T-cell (primary cell): ENCODE measurements around the gene OIP5. TPM values are rescaled to one million over a fixed set of nuclear protein-coding genes. Genes with fewer than 3 reads are reported as not detected.
A peak's percentile ranks its signal among the peaks of the same experiment; 100 is the strongest.
"Not testable (repeated sequence)": the region's sequence is repeated elsewhere in the genome, so short reads cannot be mapped to it uniquely, and the experiment has no call there.

ENCODE experiments used
- ATAC-seq, 4 experiments: fragments of 200-7000 bp in 3 of 4; fragments of 150-1000 bp in 1 of 4; cut with Tn5 transposase; replicated peaks in 1 of 4; 1 replicate in 3 of 4; 2 replicates in 1 of 4; pipeline ENCODE4 v1.10.0; 2021; ENCODE audit warnings: moderate library complexity in 3 of 4, mild to moderate bottlenecking in 2 of 4, moderate number of reproducible peaks in 1 of 4
- CTCF ChIA-PET, 2 donors: fragments of 300-600 bp; sonication (Branson Sonifier 250); formaldehyde crosslinking; loops; one replicate each; lab custom pipeline; 2022; ENCODE audit warnings: antibody characterized with exemption in 2 of 2; lab: Charles Lee
- POLR2A ChIA-PET, 2 donors: fragments of 300-600 bp; sonication (Branson Sonifier 250); formaldehyde crosslinking; loops; one replicate each; lab custom pipeline; 2022; ENCODE audit warnings: antibody characterized with exemption in 2 of 2; lab: Charles Lee
- DNase-seq, 35 experiments: peaks; one replicate each; pipeline versions ENCODE4 v3.0.0 to v3.0.0-alpha.2; 2013 to 2023
- H3K27ac ChIP-seq: one replicate; pipeline ENCODE4 v1.5.1; 2013; ENCODE audit warnings: low read length
- H3K27me3 ChIP-seq, 2 experiments: replicated peaks in 1 of 2; 1 replicate in 1 of 2; 2 replicates in 1 of 2; pipeline versions ENCODE4 v1.6.1 to v1.7.0; 2013; ENCODE audit warnings: low read length in 1 of 2, mixed read lengths in 1 of 2; ENCODE audit not compliant: control insufficient read depth in 2 of 2, insufficient read depth in 2 of 2; ENCODE audit errors: extremely low read depth in 1 of 2
- H3K36me3 ChIP-seq, 2 donors: 1 replicate in 1 of 2; 2 replicates in 1 of 2; pipeline versions ENCODE4 v1.6.1 to v1.7.0; 2013; ENCODE audit warnings: low read length in 1 of 2; ENCODE audit not compliant: control insufficient read depth in 2 of 2, insufficient read depth in 1 of 2; ENCODE audit errors: extremely low read depth in 1 of 2
- H3K4me1 ChIP-seq, 2 experiments: 1 replicate in 1 of 2; 2 replicates in 1 of 2; pipeline versions ENCODE4 v1.6.1 to v1.7.0; 2013; ENCODE audit warnings: low read length in 2 of 2, mixed read lengths in 1 of 2; ENCODE audit not compliant: insufficient read depth in 2 of 2, control insufficient read depth in 1 of 2; ENCODE audit errors: extremely low read depth in 1 of 2
- H3K4me3 ChIP-seq, 2 donors: 1 replicate in 1 of 2; 2 replicates in 1 of 2; pipeline versions ENCODE4 v1.5.1 to v1.7.0; 2013; ENCODE audit warnings: mild to moderate bottlenecking in 2 of 2, low read length in 1 of 2, moderate library complexity in 1 of 2; ENCODE audit not compliant: control insufficient read depth in 1 of 2; ENCODE audit errors: extremely low read depth in 1 of 2
- H3K9me3 ChIP-seq: 2 replicates; pipeline ENCODE4 v1.7.0; 2013
- H3K27ac Mint-ChIP-seq, 2 donors: one replicate each; pipeline ENCODE4 v1.8.0; 2020 to 2021; ENCODE audit warnings: mild to moderate bottlenecking in 2 of 2, mixed read lengths in 2 of 2
- H3K27me3 Mint-ChIP-seq, 2 donors: one replicate each; pipeline ENCODE4 v1.8.0; 2021 to 2022; ENCODE audit warnings: mixed read lengths in 2 of 2
- H3K36me3 Mint-ChIP-seq: one replicate; pipeline ENCODE4 v1.8.0; 2021; ENCODE audit warnings: mixed read lengths
- H3K4me1 Mint-ChIP-seq, 3 donors: one replicate each; pipeline ENCODE4 v1.8.0; 2020 to 2022; ENCODE audit warnings: mixed read lengths in 3 of 3, mild to moderate bottlenecking in 1 of 3
- H3K4me3 Mint-ChIP-seq, 3 donors: one replicate each; pipeline ENCODE4 v1.8.0; 2020 to 2022; ENCODE audit warnings: mild to moderate bottlenecking in 3 of 3, mixed read lengths in 3 of 3, moderate library complexity in 3 of 3
- H3K9me3 Mint-ChIP-seq, 3 donors: one replicate each; pipeline ENCODE4 v1.8.0; 2020 to 2022; ENCODE audit warnings: mixed read lengths in 3 of 3
- WGBS: methylation state at CpG from one replicate; pipeline ENCODE4 v1.1.5; 2013; ENCODE audit warnings: missing lambda C conversion rate; ENCODE audit not compliant: insufficient coverage; 5-methylcytosine and 5-hydroxymethylcytosine counted together
- total RNA-seq, 35 experiments: library from RNA in 6 of 35; stranded (reverse) in 6 of 35; fragments of 120-200 nt in 1 of 35; gene quantifications; one replicate each; pipeline versions ENCODE4 v1.2.1 to v1.2.4 and lab custom pipeline; 2013 to 2026

The OIP5 gene
- total RNA-seq, 5 donors from 2014 or later (not counting 1 experiment from before 2014, with no cell fraction given), result 0.58 to 0.82 (median 0.70) TPM; not detected in 2

DNA sequence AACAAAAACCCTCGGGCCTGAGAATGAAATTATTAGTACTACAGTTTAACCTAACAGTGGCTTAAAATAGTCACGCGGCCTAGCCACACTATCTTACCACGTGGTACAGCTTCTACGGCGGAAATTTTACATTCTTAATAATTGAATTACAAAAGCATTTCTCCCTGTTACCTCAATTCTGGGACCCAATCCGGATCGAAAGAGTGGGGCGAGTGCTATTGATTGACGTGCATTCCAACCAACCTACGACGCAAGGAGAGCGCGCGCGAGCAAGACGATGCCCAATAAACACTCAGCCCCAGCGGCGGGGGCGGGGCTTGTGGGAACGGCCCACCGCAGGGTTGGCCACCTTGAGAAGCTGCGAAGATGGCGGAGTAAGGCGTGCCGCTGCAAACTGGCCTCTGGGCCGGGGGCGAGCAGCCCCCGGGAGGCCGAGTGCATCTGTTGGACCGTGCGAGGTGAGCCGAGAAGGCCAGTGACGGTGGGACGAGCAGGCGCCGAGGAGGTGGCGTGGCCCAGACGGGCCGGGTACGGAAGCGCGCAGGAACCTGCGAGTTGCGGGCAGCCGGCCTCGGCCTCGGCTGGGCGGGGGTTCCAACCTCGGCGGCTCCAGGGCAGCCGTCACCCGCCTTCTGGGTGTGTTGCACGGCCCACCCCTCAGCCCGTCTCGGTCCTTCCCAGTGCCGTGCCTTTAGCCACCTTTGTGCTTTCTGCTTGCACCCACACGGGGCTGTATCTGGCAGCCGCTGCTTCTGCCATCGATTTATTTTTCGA, 48.6 kb downstream of the OIP5 start:
- ChIA-PET CTCF (interaction anchor here in 1 of 2 donors (1.4 kb wide), 1 partner anchor 53 kb away, joined by 4 read pairs; the partner anchor contains the start of gene CHP1), POLR2A (interaction anchor here (0.6 to 0.7 kb wide), 2 partner anchors 766 to 1838 kb away, joined by 3 read pairs; no protein-coding TSS in a partner anchor)
- H3K36me3 ChIP-seq, result peaks cover 6 to 38% of the 10 kb centered on the region in 2 donors
- H3K27ac ChIP-seq, result peak overlapping the region; percentile 82
- H3K27me3 ChIP-seq, result no peaks in the 10 kb centered on the region
- peak overlapping the region; percentile 79 to 94 for H3K4me3 ChIP-seq
- H3K27ac Mint-ChIP-seq, result peak overlapping the region; percentile 96 to 98
- H3K36me3 Mint-ChIP-seq, result peaks cover 35% of the 10 kb centered on the region
- DNase-seq (peak; percentile 92 to 100 (median 97)), ATAC-seq (peak; percentile 97 to 99 (median 98))
- peaks cover 47 to 51% (median 49%) of the 10 kb centered on the region in 3 donors for H3K4me1 Mint-ChIP-seq
- no peaks in the 10 kb centered on the region for H3K9me3 ChIP-seq
- WGBS, result under 1% methylated on average over 48 of the region's 61 CpGs
- peaks cover 6 to 31% of the 10 kb centered on the region in 2 experiments for H3K4me1 ChIP-seq
- no peaks in the 10 kb centered on the region for H3K27me3 Mint-ChIP-seq
- H3K4me3 Mint-ChIP-seq, result peak overlapping the region; percentile 98 to 99 (median 99)
- no peaks in the 10 kb centered on the region for H3K9me3 Mint-ChIP-seq

DNA sequence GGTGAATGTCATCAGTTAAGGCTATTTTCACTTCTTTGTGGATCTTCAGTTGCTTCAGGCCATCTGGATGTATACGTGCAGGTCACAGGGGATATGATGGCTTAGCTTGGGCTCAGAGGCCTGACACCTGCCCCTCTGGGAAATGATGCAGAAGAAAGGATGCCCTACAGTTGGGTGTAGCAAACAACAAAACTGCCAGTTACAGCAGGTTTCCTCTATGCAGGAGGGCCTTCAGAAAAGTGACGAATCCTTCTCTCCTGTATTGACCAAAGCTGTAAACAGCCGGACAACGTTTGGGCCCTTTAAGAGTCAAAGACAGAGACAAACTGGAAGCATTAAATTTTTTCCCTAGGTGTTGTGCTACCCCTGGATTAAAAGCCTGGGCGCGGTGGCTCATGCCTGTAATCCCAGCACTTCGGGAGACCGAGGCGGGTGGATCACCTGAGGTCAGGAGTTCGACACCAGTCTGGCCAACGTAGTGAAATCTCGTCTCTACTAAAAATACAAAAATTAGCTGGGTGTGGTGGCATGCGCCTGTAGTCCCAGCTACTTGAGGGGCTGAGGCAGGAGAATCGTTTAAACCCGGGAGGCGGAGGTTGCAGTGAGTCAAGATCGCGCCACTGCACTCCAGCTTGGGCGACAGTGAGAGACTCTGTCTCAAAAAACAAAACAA, 49.3 kb downstream of the OIP5 start:
- H3K36me3 ChIP-seq, result peaks cover 6 to 33% of the 10 kb centered on the region in 2 donors
- H3K4me3 ChIP-seq, result peak overlapping the region; percentile 79 to 94
- not testable (repeated sequence) for H3K9me3 ChIP-seq, ATAC-seq, H3K27me3 Mint-ChIP-seq, H3K27me3 ChIP-seq, H3K9me3 Mint-ChIP-seq
- peak overlapping the region; percentile 98 to 99 (median 99) for H3K4me3 Mint-ChIP-seq
- H3K4me1 Mint-ChIP-seq, result peaks cover 39 to 47% (median 42%) of the 10 kb centered on the region in 3 donors
- H3K27ac Mint-ChIP-seq, result peak overlapping the region; percentile 94 to 98
- DNase-seq, result peak in 1 of 35 experiments; percentile 4
- peaks cover 34% of the 10 kb centered on the region for H3K36me3 Mint-ChIP-seq
- peak overlapping the region; percentile 82 for H3K27ac ChIP-seq
- peaks cover 6 to 28% of the 10 kb centered on the region in 2 experiments for H3K4me1 ChIP-seq
- 100% methylated on average over 1 of the region's 19 CpGs for WGBS
- POLR2A ChIA-PET, result interaction anchor here (0.6 to 0.7 kb wide), 2 partner anchors 765 to 1838 kb away, joined by 3 read pairs; no protein-coding TSS in a partner anchor
- CTCF ChIA-PET, result interaction anchor here in 1 of 2 donors (1.4 kb wide), 1 partner anchor 52 kb away, joined by 4 read pairs; the partner anchor contains the start of gene CHP1

DNA sequence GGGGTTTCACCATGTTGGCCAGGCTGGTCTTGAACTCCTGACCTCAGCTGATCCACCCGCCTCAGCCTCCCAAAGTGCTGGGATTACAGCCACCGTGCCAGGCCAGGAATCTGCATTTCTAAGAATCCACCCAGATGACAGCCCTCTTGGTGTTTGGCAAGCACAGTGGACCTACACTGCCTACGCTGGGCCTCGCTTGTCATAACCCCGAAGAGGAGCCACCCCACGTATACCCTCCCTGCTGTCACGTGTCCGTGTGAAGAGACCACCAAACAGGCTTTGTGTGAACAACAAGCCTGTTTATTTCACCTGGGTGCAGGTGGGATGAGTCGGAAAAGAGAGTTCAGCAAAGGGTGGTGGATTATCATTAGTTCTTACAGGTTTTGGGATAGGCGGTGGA, 50.0 kb downstream of the OIP5 start:
- DNase-seq, H3K27me3 ChIP-seq, H3K9me3 Mint-ChIP-seq, H3K27ac ChIP-seq, H3K27me3 Mint-ChIP-seq, H3K9me3 ChIP-seq, POLR2A ChIA-PET, ATAC-seq, H3K4me3 ChIP-seq: not testable (repeated sequence)
- peak overlapping the region; percentile 94 to 98 for H3K27ac Mint-ChIP-seq
- peaks cover 6 to 21% of the 10 kb centered on the region in 2 experiments for H3K4me1 ChIP-seq
- CTCF ChIA-PET, result interaction anchor here in 1 of 2 donors (1.4 kb wide), 1 partner anchor 51 kb away, joined by 4 read pairs; the partner anchor contains the start of gene CHP1
- peaks cover 36 to 45% (median 39%) of the 10 kb centered on the region in 3 donors for H3K4me1 Mint-ChIP-seq
- H3K4me3 Mint-ChIP-seq, result peak overlapping the region; percentile 98 to 99 (median 99)
- peaks cover 6 to 26% of the 10 kb centered on the region in 2 donors for H3K36me3 ChIP-seq
- 100% methylated on average over 6 of the region's 10 CpGs for WGBS
- peaks cover 32% of the 10 kb centered on the region for H3K36me3 Mint-ChIP-seq

DNA sequence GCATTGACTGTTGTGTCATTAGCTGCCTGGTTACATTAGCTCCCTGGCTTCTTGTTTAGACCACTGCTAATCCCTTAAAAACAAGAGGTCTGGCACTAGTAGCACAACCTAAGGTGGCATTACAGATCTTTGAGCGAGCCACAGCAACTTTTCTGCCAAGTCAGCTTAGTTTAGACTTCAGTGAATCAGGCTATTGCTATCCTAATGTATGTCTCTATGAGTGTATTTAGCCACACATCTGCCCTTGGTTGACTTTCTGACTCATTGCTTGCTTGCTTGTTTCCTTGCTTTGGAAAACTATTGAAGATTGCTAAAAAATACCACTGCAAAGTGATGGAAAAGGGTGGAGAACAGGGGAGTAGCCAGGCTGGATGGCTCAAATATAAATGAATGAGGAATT, 51.2 kb downstream of the OIP5 start:
- peaks cover 27% of the 10 kb centered on the region for H3K36me3 Mint-ChIP-seq
- H3K4me1 ChIP-seq, result peaks cover 6 to 15% of the 10 kb centered on the region in 2 experiments
- H3K4me3 Mint-ChIP-seq, result no peak overlapping the region
- H3K27me3 ChIP-seq, result no peaks in the 10 kb centered on the region
- no peaks in the 10 kb centered on the region for H3K9me3 ChIP-seq
- H3K27ac ChIP-seq, result no peak overlapping the region
- H3K27me3 Mint-ChIP-seq, result no peaks in the 10 kb centered on the region
- no peak for ATAC-seq
- 100% methylated on average over 1 of the region's 1 CpG for WGBS
- H3K4me3 ChIP-seq, result no peak overlapping the region
- ChIA-PET CTCF (no interaction called here), POLR2A (interaction anchor here in 1 of 2 donors (0.6 kb wide), 1 partner anchor 191 kb away, joined by 3 read pairs; no protein-coding TSS in a partner anchor)
- peaks cover 25 to 33% (median 29%) of the 10 kb centered on the region in 3 donors for H3K4me1 Mint-ChIP-seq
- H3K9me3 Mint-ChIP-seq, result no peaks in the 10 kb centered on the region
- H3K27ac Mint-ChIP-seq, result no peak overlapping the region
- peaks cover 6 to 14% of the 10 kb centered on the region in 2 donors for H3K36me3 ChIP-seq
- no peak for DNase-seq

DNA sequence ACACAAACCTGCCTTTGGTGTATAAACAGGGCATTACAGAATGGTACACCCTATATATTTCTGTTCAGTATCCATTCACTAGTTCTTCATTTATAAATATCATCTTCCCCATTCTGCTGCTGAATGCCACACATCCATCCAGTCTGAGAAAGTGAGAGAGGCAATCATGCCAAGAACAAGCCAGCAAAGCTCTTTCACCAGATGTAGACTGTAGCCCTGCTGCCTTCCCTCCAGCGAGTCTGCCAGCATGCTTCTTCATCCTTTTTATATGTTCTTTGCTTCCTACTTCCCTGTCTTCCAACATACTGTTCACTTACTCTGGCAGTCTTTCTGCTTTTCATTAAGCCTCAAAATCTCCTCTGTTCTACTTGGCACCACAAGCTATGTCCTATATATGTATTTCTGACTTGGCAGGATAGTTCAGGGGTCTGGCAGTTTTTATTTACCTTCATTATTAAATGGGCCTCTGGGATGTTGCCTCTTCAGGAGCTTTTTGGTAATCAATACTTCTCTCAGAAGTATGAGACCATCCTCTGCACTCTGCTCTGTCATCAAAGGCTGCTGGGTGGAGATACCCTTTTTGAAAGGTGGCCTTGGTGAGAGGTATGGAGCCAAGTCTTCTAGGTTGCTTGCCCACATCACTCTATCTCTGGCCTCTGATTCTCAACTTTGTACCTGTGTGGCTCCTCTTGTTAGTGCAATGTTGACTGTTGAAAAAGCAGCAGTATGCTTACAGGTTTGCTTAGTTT, 52.7 kb downstream of the OIP5 start:
- Histone ChIP-seq H3K36me3 (peaks cover 6 to 8% of the 10 kb centered on the region in 2 donors), H3K27me3 (no peaks in the 10 kb centered on the region), H3K27ac (no peak overlapping the region), H3K9me3 (no peaks in the 10 kb centered on the region), H3K4me3 (no peak overlapping the region), H3K4me1 (peaks cover 0 to 7% of the 10 kb centered on the region in 2 experiments)
- H3K36me3 Mint-ChIP-seq, result peaks cover 18% of the 10 kb centered on the region
- DNase-seq, result no peak
- H3K4me1 Mint-ChIP-seq, result peaks cover 12 to 18% (median 16%) of the 10 kb centered on the region in 3 donors
- H3K4me3 Mint-ChIP-seq, result no peak overlapping the region
- POLR2A ChIA-PET, result no interaction called here
- H3K27me3 Mint-ChIP-seq, result no peaks in the 10 kb centered on the region
- WGBS, result 100% methylated on average over 1 of the region's 1 CpG
- no peaks in the 10 kb centered on the region for H3K9me3 Mint-ChIP-seq
- no peak for ATAC-seq
- no peak overlapping the region for H3K27ac Mint-ChIP-seq
- CTCF ChIA-PET, result no interaction called here
